ENCODE results near the gene PLCD3. TPM values are rescaled to one million over a fixed set of nuclear protein-coding genes. Genes with fewer than 3 reads are reported as not detected.
A peak's percentile ranks its signal among the peaks of the same experiment; 100 is the strongest.

PLCD3 gene
- total RNA-seq, 2 donors from 2014 or later: 34.8 to 42.9 TPM

DNA sequence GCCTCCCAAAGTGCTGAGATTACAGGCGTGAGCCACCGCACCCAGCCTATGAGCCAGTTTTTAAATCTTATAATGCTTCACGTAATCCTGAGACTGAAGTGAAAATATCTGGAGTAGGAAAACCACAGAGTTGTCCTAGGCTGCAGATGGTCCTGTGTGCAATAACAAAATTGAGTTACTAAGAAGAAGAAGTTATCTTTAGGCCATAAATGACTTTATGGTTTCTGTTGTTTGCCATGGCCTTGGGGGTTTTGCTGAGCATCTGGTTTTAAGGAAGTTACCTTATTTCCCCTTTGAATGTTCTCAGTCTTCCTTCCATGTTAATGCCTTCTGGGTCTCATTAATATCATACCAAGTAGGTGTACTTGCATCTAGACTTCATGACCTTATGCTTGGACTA is 54.7 kb downstream of the PLCD3 start:
- DNase-seq: no peak
- Histone ChIP-seq H3K27me3 (ENCODE audit: control insufficient read depth, insufficient read depth, low read length, poor library complexity, severe bottlenecking) (no peaks in the 10 kb centered on the region), H3K4me1 (ENCODE audit: control insufficient read depth, insufficient read depth, low read length) (no peaks in the 10 kb centered on the region), H3K9ac (ENCODE audit: extremely low read depth, low read length, poor library complexity, severe bottlenecking) (no peak overlapping the region), H3K27ac (ENCODE audit: low read depth, low read length) (no peak overlapping the region), H3K4me3 (ENCODE audit: low read length) (no peak overlapping the region), H3K9me3 (ENCODE audit: control insufficient read depth, low read length) (no peaks in the 10 kb centered on the region), H3K36me3 (ENCODE audit: control insufficient read depth, insufficient read depth, low read length) (peaks cover 51% of the 10 kb centered on the region)
- Mint-ChIP-seq H3K4me3 (no peak overlapping the region), H3K27ac (no peak overlapping the region), H3K9me3 (no peaks in the 10 kb centered on the region), H3K27me3 (ENCODE audit: insufficient read depth) (no peaks in the 10 kb centered on the region), H3K4me1 (no peaks in the 10 kb centered on the region), H3K36me3 (ENCODE audit: low read depth) (peaks cover 67% of the 10 kb centered on the region)
- TF ChIP-seq, protein P1, sequence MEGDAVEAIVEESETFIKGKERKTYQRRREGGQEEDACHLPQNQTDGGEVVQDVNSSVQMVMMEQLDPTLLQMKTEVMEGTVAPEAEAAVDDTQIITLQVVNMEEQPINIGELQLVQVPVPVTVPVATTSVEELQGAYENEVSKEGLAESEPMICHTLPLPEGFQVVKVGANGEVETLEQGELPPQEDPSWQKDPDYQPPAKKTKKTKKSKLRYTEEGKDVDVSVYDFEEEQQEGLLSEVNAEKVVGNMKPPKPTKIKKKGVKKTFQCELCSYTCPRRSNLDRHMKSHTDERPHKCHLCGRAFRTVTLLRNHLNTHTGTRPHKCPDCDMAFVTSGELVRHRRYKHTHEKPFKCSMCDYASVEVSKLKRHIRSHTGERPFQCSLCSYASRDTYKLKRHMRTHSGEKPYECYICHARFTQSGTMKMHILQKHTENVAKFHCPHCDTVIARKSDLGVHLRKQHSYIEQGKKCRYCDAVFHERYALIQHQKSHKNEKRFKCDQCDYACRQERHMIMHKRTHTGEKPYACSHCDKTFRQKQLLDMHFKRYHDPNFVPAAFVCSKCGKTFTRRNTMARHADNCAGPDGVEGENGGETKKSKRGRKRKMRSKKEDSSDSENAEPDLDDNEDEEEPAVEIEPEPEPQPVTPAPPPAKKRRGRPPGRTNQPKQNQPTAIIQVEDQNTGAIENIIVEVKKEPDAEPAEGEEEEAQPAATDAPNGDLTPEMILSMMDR (conservative IDR thresholded peaks at IDR 0.05): no peak
- WGBS, 2 experiments (ENCODE audit: insufficient coverage in 1 of 2, insufficient read length in 1 of 2): 94 to 99% methylated on average over 3 of the region's 3 CpGs

- Mint-ChIP-seq H3K27ac (peak overlapping the region; percentile 3), H3K36me3 (ENCODE audit: low read depth) (peaks cover 55% of the 10 kb centered on the region), H3K27me3 (ENCODE audit: insufficient read depth) (no peaks in the 10 kb centered on the region), H3K9me3 (no peaks in the 10 kb centered on the region), H3K4me1 (no peaks in the 10 kb centered on the region), H3K4me3 (no peak overlapping the region)
- Histone ChIP-seq H3K27me3 (ENCODE audit: control insufficient read depth, insufficient read depth, low read length, poor library complexity, severe bottlenecking) (no peaks in the 10 kb centered on the region), H3K27ac (ENCODE audit: low read depth, low read length) (no peak overlapping the region), H3K36me3 (ENCODE audit: control insufficient read depth, insufficient read depth, low read length) (peaks cover 40% of the 10 kb centered on the region), H3K4me3 (ENCODE audit: low read length) (no peak overlapping the region), H3K4me1 (ENCODE audit: control insufficient read depth, insufficient read depth, low read length) (no peaks in the 10 kb centered on the region), H3K9me3 (ENCODE audit: control insufficient read depth, low read length) (no peaks in the 10 kb centered on the region), H3K9ac (ENCODE audit: extremely low read depth, low read length, poor library complexity, severe bottlenecking) (no peak overlapping the region)
- 93 to 94% methylated on average over 3 to 4 of the region's 5 CpGs for WGBS, 2 experiments (ENCODE audit: insufficient coverage in 1 of 2, insufficient read length in 1 of 2)
- no peak for DNase-seq
- TF ChIP-seq, protein P1 (conservative IDR thresholded peaks at IDR 0.05): no peak
Measured at GRCh38 chr17:45073414-45074070, 58.8 kb downstream of the PLCD3 start.

- Histone ChIP-seq H3K27me3 (ENCODE audit: control insufficient read depth, insufficient read depth, low read length, poor library complexity, severe bottlenecking) (no peaks in the 10 kb centered on the region), H3K9ac (ENCODE audit: extremely low read depth, low read length, poor library complexity, severe bottlenecking) (no peak overlapping the region), H3K36me3 (ENCODE audit: control insufficient read depth, insufficient read depth, low read length) (peaks cover 43% of the 10 kb centered on the region), H3K27ac (ENCODE audit: low read depth, low read length) (no peak overlapping the region), H3K4me3 (ENCODE audit: low read length) (no peak overlapping the region), H3K4me1 (ENCODE audit: control insufficient read depth, insufficient read depth, low read length) (no peaks in the 10 kb centered on the region), H3K9me3 (ENCODE audit: control insufficient read depth, low read length) (no peaks in the 10 kb centered on the region)
- WGBS, 2 experiments (ENCODE audit: insufficient coverage in 1 of 2, insufficient read length in 1 of 2): 98 to 100% methylated on average over 1 to 2 of the region's 2 CpGs
- peaks cover 49% of the 10 kb centered on the region for H3K36me3 Mint-ChIP-seq (ENCODE audit: low read depth)
- H3K4me1 Mint-ChIP-seq: peaks cover 7% of the 10 kb centered on the region
- DNase-seq: no peak
- no peak overlapping the region for H3K27ac Mint-ChIP-seq
- H3K9me3 Mint-ChIP-seq: no peaks in the 10 kb centered on the region
- H3K27me3 Mint-ChIP-seq (ENCODE audit: insufficient read depth): no peaks in the 10 kb centered on the region
- TF ChIP-seq, protein P1 (conservative IDR thresholded peaks at IDR 0.05): no peak
- no peak overlapping the region for H3K4me3 Mint-ChIP-seq
Measured at GRCh38 chr17:45070809-45071208, 61.5 kb downstream of the PLCD3 start.

Measured in endodermal cell (in vitro differentiated cells).